DMS79 treated with DMSO at 0.1 percent for 48 hours (cell line): ENCODE results near the gene CDH4.

ENCODE experiments used
- DNase-seq: peaks from one replicate; lab custom pipeline; 2025; lab: John Stamatoyannopoulos, UW

The CDH4 gene

GRCh38 chr20:61518424-61518951 is 266.4 kb downstream of the CDH4 start:
- DNase-seq: no peak

- no peak for DNase-seq
Observed at GRCh38 chr20:61519488-61519887, 267.4 kb downstream of the CDH4 start.

- no peak for DNase-seq
Observed at GRCh38 chr20:61520076-61520892, 268.2 kb downstream of the CDH4 start.

GRCh38 chr20:61520893-61521460 is 268.9 kb downstream of the CDH4 start:
- DNase-seq: no peak

- DNase-seq: no peak
Observed at GRCh38 chr20:61521687-61522420, 269.8 kb downstream of the CDH4 start.

GRCh38 chr20:61522498-61523090 is 270.5 kb downstream of the CDH4 start:
- no peak for DNase-seq

- DNase-seq: no peak
Observed at GRCh38 chr20:61523145-61523544, 271.1 kb downstream of the CDH4 start.

GRCh38 chr20:61524951-61525666 is 273.0 kb downstream of the CDH4 start:
- DNase-seq: no peak

- DNase-seq: no peak
Observed at GRCh38 chr20:61525781-61526431, 273.8 kb downstream of the CDH4 start.

GRCh38 chr20:61526907-61527306 is 274.8 kb downstream of the CDH4 start:
- no peak for DNase-seq

- no peak for DNase-seq
Observed at GRCh38 chr20:61527626-61528025, 275.6 kb downstream of the CDH4 start.

GRCh38 chr20:61528591-61528990 is 276.5 kb downstream of the CDH4 start:
- no peak for DNase-seq

- DNase-seq: no peak
Observed at GRCh38 chr20:61529354-61529753, 277.3 kb downstream of the CDH4 start.

- DNase-seq: no peak
Observed at GRCh38 chr20:61531553-61532345, 279.7 kb downstream of the CDH4 start.

- DNase-seq: no peak
Observed at GRCh38 chr20:61532736-61533135, 280.7 kb downstream of the CDH4 start.

- no peak for DNase-seq
Observed at GRCh38 chr20:61533231-61533631, 281.2 kb downstream of the CDH4 start.

GRCh38 chr20:61534346-61534745 is 282.3 kb downstream of the CDH4 start:
- DNase-seq: no peak

GRCh38 chr20:61535091-61535490 is 283.0 kb downstream of the CDH4 start:
- DNase-seq: no peak

GRCh38 chr20:61535536-61535935 is 283.5 kb downstream of the CDH4 start:
- no peak for DNase-seq

- no peak for DNase-seq
Observed at GRCh38 chr20:61535956-61536355, 283.9 kb downstream of the CDH4 start.
